ENCODE data around the gene SEC24A.
"Not testable (repeated sequence)": the region's sequence is repeated elsewhere in the genome, so short reads cannot be mapped to it uniquely, and the experiment has no call there.

SEC24A gene

DNA sequence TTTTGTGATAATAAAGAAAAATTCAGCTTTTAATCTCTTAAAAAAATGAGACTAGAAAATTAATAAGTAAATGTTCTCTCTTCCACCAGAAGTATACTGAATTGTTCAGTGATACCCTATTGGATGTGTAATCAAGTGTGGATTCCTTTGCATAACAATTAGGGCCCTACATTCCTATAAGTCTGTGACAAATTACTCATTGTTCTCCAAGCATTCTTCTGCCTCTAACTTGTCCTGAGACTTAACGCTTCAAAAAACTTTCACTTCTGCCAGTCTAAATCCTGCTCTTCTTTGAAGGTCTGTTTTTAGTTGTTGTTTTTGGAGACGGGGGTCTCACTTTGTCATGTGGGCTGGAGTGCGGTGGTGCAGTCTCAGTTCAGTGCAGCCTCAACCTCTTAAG, 100.8 kb downstream of the SEC24A start:
- DNase-seq: no peak

DNA sequence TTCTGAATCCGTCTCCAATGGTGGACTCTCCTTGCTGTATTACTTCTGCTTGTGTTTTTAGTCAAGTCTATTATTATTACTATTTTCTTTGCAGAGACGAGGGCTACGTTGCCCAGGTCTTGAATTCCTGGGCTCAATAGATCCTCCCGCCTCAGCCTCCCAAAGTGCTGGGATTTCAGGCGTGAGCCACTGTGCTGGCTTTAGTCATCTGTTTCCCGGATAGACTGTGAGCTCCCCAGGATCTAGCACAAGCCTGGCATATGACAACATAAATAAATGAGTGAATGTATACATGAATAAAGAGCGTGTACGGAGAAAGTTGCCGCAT, 109.6 kb downstream of the SEC24A start:
- DNase-seq: no peak

DNA sequence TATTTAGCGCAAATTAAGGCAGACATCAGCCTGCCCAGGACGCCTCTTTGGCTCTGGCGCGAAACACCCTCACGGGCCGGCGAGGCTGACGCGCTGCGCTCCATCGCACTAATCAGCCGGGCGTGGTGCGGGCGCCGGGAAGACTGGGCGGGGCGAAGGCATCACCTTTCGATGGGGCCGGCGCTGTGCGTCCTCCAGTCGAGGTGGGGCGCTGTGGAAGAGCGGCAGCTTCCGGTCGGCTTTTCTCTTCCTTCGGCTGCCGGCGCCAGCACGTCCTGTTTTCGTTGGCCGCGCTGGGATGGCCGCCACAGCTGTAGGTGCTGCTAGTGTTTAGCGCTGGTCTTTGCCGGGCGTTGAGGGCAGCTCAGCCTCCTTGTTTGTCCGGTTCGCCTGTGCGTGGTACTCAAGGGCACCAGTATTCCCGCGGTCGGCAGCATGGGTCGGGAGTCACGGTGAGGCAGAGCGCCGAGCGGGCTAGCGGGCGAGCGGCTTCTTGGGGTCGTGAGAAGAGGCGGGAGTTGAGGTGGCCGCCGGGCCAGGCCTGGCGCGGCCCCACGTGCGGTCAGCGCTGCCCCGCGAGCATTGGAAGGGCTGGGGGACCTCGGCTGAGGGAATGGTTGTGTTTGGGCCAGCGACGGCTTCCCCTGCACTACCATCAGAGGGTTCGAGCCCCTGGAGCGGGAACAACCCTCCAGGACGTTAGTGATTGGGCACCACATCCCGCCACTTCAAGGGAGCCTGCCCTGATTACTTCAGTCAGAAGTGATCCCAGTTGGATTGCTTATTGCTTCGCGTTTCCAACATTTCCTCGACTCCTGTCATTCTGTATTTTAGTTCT, 110.1 kb downstream of the SEC24A start, which contains the start of gene DDX46:
Gene DDX46 (plus strand): TSS at position 276 of the 838 bp plus-strand sequence. CDS start 160 bp downstream, at position 436.
- peak; percentile 90 for DNase-seq

DNA sequence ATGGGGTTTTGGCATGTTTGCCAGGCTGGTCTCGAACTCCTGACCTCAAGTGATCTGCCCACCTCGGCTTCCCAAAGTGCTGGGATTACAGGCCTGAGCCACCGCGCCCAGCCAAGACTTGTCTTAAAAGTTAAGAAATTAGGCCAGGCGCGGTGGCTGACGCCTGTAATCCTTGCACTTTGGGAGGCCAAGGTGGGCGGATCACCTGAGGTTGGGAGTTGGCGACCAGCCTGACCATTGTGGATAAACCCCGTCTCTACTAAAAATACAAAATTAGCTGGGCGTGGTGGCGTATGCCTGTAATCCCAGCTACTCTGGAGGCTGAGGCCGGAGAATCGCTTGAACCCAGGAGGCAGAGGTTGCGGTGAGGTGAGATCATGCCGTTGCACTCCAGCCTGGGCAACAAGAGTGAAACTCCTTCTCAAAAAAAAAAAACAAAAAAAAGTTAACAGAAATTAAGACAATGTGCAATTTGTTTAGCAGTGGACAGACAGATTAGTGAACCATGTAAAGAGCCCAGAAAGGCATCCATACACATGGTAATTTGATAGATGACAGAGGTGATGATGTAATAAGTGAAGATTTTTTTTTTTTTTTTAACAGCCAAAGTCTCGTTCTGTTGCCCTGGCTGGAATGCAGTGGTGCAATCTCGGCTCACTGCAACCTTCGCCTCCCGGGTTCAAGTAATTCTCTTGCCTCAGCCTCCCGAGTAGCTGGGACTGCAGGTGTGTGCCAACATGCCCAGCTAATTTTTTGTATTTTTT, 119.1 kb downstream of the SEC24A start:
- not testable (repeated sequence) for DNase-seq

DNA sequence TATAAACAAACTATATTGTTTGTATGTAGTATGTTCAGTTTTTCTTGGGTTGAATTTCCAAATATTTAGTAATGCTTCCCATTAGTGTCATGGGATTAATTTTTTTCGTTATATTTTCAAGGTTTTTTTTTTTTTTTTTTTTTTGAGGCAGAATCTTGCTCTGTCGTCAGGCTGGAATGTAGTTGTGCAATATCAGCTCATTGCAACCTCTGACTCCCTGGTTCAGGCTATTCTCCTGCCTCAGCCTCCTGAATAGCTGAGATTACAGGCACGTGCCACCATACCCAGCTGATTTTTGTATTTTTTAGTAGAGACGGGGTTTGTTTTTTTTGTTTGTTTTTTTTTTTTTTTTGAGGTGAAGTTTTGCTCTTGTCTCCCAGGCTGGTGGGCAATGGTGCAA, 120.6 kb downstream of the SEC24A start:
- peak; percentile 52 for DNase-seq

DNA sequence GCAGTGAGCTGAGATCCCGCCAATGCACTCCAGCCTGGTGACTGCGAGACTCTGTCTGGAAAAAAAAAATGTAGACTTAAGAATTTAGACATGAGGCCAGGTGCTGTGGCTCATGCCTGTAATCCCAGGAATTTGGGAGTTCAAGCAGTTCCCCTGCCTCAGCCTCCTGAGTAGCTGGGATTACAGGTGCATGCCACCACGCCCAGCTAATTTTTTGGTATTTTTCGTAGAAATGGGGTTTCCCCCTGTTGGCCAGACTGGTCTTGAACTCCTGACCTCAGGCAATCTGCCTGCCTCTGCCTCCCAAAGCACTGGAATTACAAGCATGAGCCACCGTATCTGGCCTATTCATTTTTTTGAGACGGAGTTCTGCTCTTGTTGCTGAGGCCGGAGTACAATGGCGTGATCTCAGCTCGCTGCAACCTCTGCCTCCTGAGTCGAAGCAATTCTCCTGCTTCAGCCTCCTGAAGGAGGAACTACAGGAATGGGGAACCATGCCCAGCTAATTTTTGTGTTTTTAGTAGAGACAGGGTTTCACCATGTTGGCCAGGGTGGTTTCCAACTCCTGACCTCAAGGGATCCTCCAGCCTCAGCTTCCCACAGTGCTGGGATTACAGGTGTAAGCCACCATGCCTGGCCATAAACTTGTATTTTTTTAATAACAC, 124.0 kb downstream of the SEC24A start:
- no peak for DNase-seq

DNA sequence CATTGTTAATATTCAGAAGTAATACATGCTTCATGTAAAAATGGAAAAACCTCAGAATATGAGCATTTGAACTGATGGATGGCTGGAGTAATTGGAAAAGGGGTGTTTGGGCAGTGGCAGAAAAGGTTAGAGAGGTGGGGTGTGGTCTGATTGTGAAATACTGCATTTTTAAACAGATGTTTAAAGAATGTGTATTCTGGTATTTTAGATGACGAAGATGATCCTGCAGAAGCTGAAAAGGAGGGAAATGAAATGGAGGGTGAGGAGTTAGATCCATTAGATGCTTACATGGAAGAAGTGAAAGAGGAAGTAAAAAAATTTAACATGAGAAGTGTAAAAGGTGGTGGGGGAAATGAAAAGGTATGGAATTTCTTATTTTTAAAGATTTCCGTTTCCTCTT, 128.8 kb downstream of the SEC24A start:
- no peak for DNase-seq
